Measurements from ENCODE around the gene NEK6. TPM values are rescaled to one million over a fixed set of nuclear protein-coding genes. Genes with fewer than 3 reads are reported as not detected.

Gene NEK6
- total RNA-seq (2014; rRNA removed; shearing (Covaris generic)), result 42.5 and 47.5 TPM in 2 replicates
- polyA plus RNA-seq (2015; cell fraction: cytosol; rRNA removed), result 94.9 and 112 TPM in 2 replicates
- 45.6 and 85.6 TPM in 2 replicates for polyA plus RNA-seq (2015; cell fraction: nucleus; rRNA removed)

- DNase-seq (ENCODE audit: low read depth, low spot score), result no peak
- in situ Hi-C loops (cut with HindIII; ENCODE audit: low pct_unique_long_range_greater_than_20kb, low sequenced_read_pairs), result no loop called here
These were observed at the start of gene NEK6 for GRCh38 chr9:124257844-124258606. Gene NEK6, plus strand, starts transcription at chr9:124257949. Its CDS starts 44,016 bp downstream, at chr9:124301965.

- no peak for DNase-seq (ENCODE audit: low read depth, low spot score)
- in situ Hi-C loops (cut with HindIII; ENCODE audit: low pct_unique_long_range_greater_than_20kb, low sequenced_read_pairs), result no loop called here
These were observed 49.2 kb upstream of the NEK6 start for GRCh38 chr9:124208571-124208970.

- in situ Hi-C loops (cut with HindIII; ENCODE audit: low pct_unique_long_range_greater_than_20kb, low sequenced_read_pairs), result no loop called here
- no peak for DNase-seq (ENCODE audit: low read depth, low spot score)
These were observed 48.5 kb upstream of the NEK6 start for GRCh38 chr9:124209279-124209678.

- in situ Hi-C loops (cut with HindIII; ENCODE audit: low pct_unique_long_range_greater_than_20kb, low sequenced_read_pairs), result no loop called here
- DNase-seq (ENCODE audit: low read depth, low spot score), result no peak
These were observed 48.0 kb upstream of the NEK6 start for GRCh38 chr9:124209774-124210173.

GRCh38 chr9:124210697-124211096 is 47.1 kb upstream of the NEK6 start:
- in situ Hi-C loops (cut with HindIII; ENCODE audit: low pct_unique_long_range_greater_than_20kb, low sequenced_read_pairs), result no loop called here
- DNase-seq (ENCODE audit: low read depth, low spot score), result no peak

GRCh38 chr9:124212381-124213050 is 45.2 kb upstream of the NEK6 start:
- no peak for DNase-seq (ENCODE audit: low read depth, low spot score)
- in situ Hi-C loops (cut with HindIII; ENCODE audit: low pct_unique_long_range_greater_than_20kb, low sequenced_read_pairs), result no loop called here

- DNase-seq (ENCODE audit: low read depth, low spot score), result no peak
- in situ Hi-C loops (cut with HindIII; ENCODE audit: low pct_unique_long_range_greater_than_20kb, low sequenced_read_pairs), result no loop called here
These were observed 44.4 kb upstream of the NEK6 start for GRCh38 chr9:124213396-124213795.

- in situ Hi-C loops (cut with HindIII; ENCODE audit: low pct_unique_long_range_greater_than_20kb, low sequenced_read_pairs), result no loop called here
- DNase-seq (ENCODE audit: low read depth, low spot score), result no peak
These were observed 43.6 kb upstream of the NEK6 start for GRCh38 chr9:124214116-124214515.

- in situ Hi-C loops (cut with HindIII; ENCODE audit: low pct_unique_long_range_greater_than_20kb, low sequenced_read_pairs), result no loop called here
- DNase-seq (ENCODE audit: low read depth, low spot score), result no peak
These were observed 43.0 kb upstream of the NEK6 start for GRCh38 chr9:124214596-124215367.

- in situ Hi-C loops (cut with HindIII; ENCODE audit: low pct_unique_long_range_greater_than_20kb, low sequenced_read_pairs), result no loop called here
- no peak for DNase-seq (ENCODE audit: low read depth, low spot score)
These were observed 42.3 kb upstream of the NEK6 start for GRCh38 chr9:124215368-124215910.

GRCh38 chr9:124215956-124216355 is 41.8 kb upstream of the NEK6 start:
- in situ Hi-C loops (cut with HindIII; ENCODE audit: low pct_unique_long_range_greater_than_20kb, low sequenced_read_pairs), result no loop called here
- DNase-seq (ENCODE audit: low read depth, low spot score), result no peak

- in situ Hi-C loops (cut with HindIII; ENCODE audit: low pct_unique_long_range_greater_than_20kb, low sequenced_read_pairs), result no loop called here
- DNase-seq (ENCODE audit: low read depth, low spot score), result no peak
These were observed 41.1 kb upstream of the NEK6 start for GRCh38 chr9:124216474-124217176.

GRCh38 chr9:124217836-124218437 is 39.8 kb upstream of the NEK6 start:
- in situ Hi-C loops (cut with HindIII; ENCODE audit: low pct_unique_long_range_greater_than_20kb, low sequenced_read_pairs), result no loop called here
- DNase-seq (ENCODE audit: low read depth, low spot score), result no peak

GRCh38 chr9:124218438-124218982 is 39.2 kb upstream of the NEK6 start:
- DNase-seq (ENCODE audit: low read depth, low spot score), result peak; percentile 56
- in situ Hi-C loops (cut with HindIII; ENCODE audit: low pct_unique_long_range_greater_than_20kb, low sequenced_read_pairs), result no loop called here

- DNase-seq (ENCODE audit: low read depth, low spot score), result no peak
- in situ Hi-C loops (cut with HindIII; ENCODE audit: low pct_unique_long_range_greater_than_20kb, low sequenced_read_pairs), result no loop called here
These were observed 38.7 kb upstream of the NEK6 start for GRCh38 chr9:124218987-124219461.

- in situ Hi-C loops (cut with HindIII; ENCODE audit: low pct_unique_long_range_greater_than_20kb, low sequenced_read_pairs), result no loop called here
- peak; percentile 37 for DNase-seq (ENCODE audit: low read depth, low spot score)
These were observed 36.8 kb upstream of the NEK6 start for GRCh38 chr9:124220946-124221451.

Data from SK-MEL-5 (cell line).